H9 (cell line): ENCODE data around the gene RABEP1. TPM values are rescaled to one million over a fixed set of nuclear protein-coding genes. Genes with fewer than 3 reads are reported as not detected.

Experiments used
- DNase-seq: peaks from one replicate; pipeline ENCODE4 v3.0.0-alpha.2; 2017
- H2AFZ ChIP-seq: one replicate; pipeline ENCODE4 v1.6.1; 2013; ENCODE audit warnings: mild to moderate bottlenecking, low read length, control low read depth, moderate library complexity
- H2AK5ac ChIP-seq: 2 replicates; pipeline ENCODE4 v1.6.1; 2013; ENCODE audit warnings: low read length, control low read depth, mixed read lengths; ENCODE audit not compliant: insufficient read length
- H2BK120ac ChIP-seq: one replicate; pipeline ENCODE4 v1.6.1; 2013; ENCODE audit warnings: low read depth, mild to moderate bottlenecking, low read length, control low read depth, inconsistent platforms; ENCODE audit not compliant: poor library complexity, severe bottlenecking
- H2BK12ac ChIP-seq: 2 replicates; pipeline ENCODE4 v1.6.1; 2013; ENCODE audit warnings: low read length, control low read depth, mixed read lengths, low read depth; ENCODE audit not compliant: insufficient read length
- H2BK15ac ChIP-seq: 2 replicates; pipeline ENCODE4 v1.6.1; 2013; ENCODE audit warnings: low read depth, low read length, control low read depth
- H2BK20ac ChIP-seq: one replicate; pipeline ENCODE4 v1.6.1; 2013; ENCODE audit warnings: low read depth, mild to moderate bottlenecking, low read length, control low read depth, inconsistent platforms; ENCODE audit not compliant: poor library complexity, severe bottlenecking
- H2BK5ac ChIP-seq: 2 replicates; pipeline ENCODE4 v1.6.1; 2013; ENCODE audit warnings: low read length, control low read depth, mixed read lengths; ENCODE audit not compliant: insufficient read length
- H3K14ac ChIP-seq: 2 replicates; pipeline ENCODE4 v1.6.1; 2013; ENCODE audit warnings: low read length, control low read depth; ENCODE audit not compliant: insufficient read depth
- H3K18ac ChIP-seq: 2 replicates; pipeline ENCODE4 v1.6.1; 2013; ENCODE audit warnings: low read depth, mild to moderate bottlenecking, mixed read lengths, low read length, control low read depth; ENCODE audit not compliant: insufficient read length
- H3K23ac ChIP-seq: 2 replicates; pipeline ENCODE4 v1.6.1; 2013; ENCODE audit warnings: low read length, control low read depth, mixed read lengths, low read depth; ENCODE audit not compliant: insufficient read length
- H3K23me2 ChIP-seq: 2 replicates; pipeline ENCODE4 v1.6.1; 2013; ENCODE audit warnings: low read depth, mild to moderate bottlenecking, mixed read lengths, low read length, control low read depth; ENCODE audit not compliant: insufficient read length, poor library complexity, severe bottlenecking
- H3K27ac ChIP-seq: 2 replicates; pipeline ENCODE4 v1.5.1; 2013; ENCODE audit warnings: low read length, control low read depth, mixed read lengths, low read depth; ENCODE audit not compliant: insufficient read length
- H3K27me3 ChIP-seq: 2 replicates; pipeline ENCODE4 v1.6.1; 2013; ENCODE audit warnings: low read length, control low read depth, inconsistent platforms; ENCODE audit not compliant: insufficient read depth
- H3K4ac ChIP-seq: 2 replicates; pipeline ENCODE4 v1.6.1; 2013; ENCODE audit warnings: low read depth, mild to moderate bottlenecking, control low read depth, inconsistent platforms, low read length, moderate library complexity
- H3K4me1 ChIP-seq: 2 replicates; pipeline ENCODE4 v1.6.1; 2013; ENCODE audit warnings: low read length, control low read depth, inconsistent platforms; ENCODE audit not compliant: insufficient read depth
- H3K4me2 ChIP-seq: 2 replicates; pipeline ENCODE4 v1.6.1; 2013; ENCODE audit warnings: low read length, control low read depth, mixed read lengths; ENCODE audit not compliant: insufficient read length, insufficient read depth
- H3K56ac ChIP-seq: 2 replicates; pipeline ENCODE4 v1.6.1; 2013; ENCODE audit warnings: low read depth, mild to moderate bottlenecking, mixed read lengths, low read length, control low read depth; ENCODE audit not compliant: insufficient read length
- H3K79me1 ChIP-seq: 2 replicates; pipeline ENCODE4 v1.6.1; 2013; ENCODE audit warnings: low read depth, mild to moderate bottlenecking, moderate library complexity, low read length, control low read depth, inconsistent platforms; ENCODE audit not compliant: insufficient read depth, poor library complexity, severe bottlenecking
- H3K79me2 ChIP-seq: 2 replicates; pipeline ENCODE4 v1.6.1; 2013; ENCODE audit warnings: low read length, control low read depth, inconsistent platforms; ENCODE audit not compliant: insufficient read depth
- H3K9ac ChIP-seq: 2 replicates; pipeline ENCODE4 v1.6.1; 2013; ENCODE audit warnings: low read length, control low read depth, mixed read lengths; ENCODE audit not compliant: insufficient read length; ENCODE audit errors: extremely low read depth
- H3K9me3 ChIP-seq: one replicate; pipeline ENCODE4 v1.6.1; 2013; ENCODE audit warnings: low read depth, low read length, inconsistent platforms; ENCODE audit not compliant: control insufficient read depth
- H3T11ph ChIP-seq: one replicate; pipeline ENCODE4 v1.6.1; 2013; ENCODE audit warnings: mild to moderate bottlenecking, low read length, control low read depth, inconsistent platforms
- H4K20me1 ChIP-seq: one replicate; pipeline ENCODE4 v1.6.1; 2013; ENCODE audit not compliant: control insufficient read depth, insufficient read length, insufficient read depth
- H4K5ac ChIP-seq: 2 replicates; pipeline ENCODE4 v1.6.1; 2013; ENCODE audit warnings: low read depth, mild to moderate bottlenecking, mixed read lengths, low read length, control low read depth; ENCODE audit not compliant: insufficient read length
- H4K8ac ChIP-seq: replicated peaks from 2 replicates; pipeline ENCODE4 v1.6.1; 2013; ENCODE audit warnings: low read length, control low read depth, mixed read lengths, low read depth; ENCODE audit not compliant: insufficient read length
- H4K91ac ChIP-seq: 2 replicates; pipeline ENCODE4 v1.6.1; 2013; ENCODE audit warnings: low read depth, mild to moderate bottlenecking, moderate library complexity, mixed read lengths, low read length, control low read depth; ENCODE audit not compliant: insufficient read length
- H3K27ac Mint-ChIP-seq, 3 experiments: 2 replicates in 2 of 3; 3 replicates in 1 of 3; pipeline ENCODE4 v1.8.0; 2020 to 2021; ENCODE audit warnings: mixed read lengths in 3 of 3, mild to moderate bottlenecking in 1 of 3, moderate library complexity in 1 of 3
- H3K27me3 Mint-ChIP-seq: 2 replicates; pipeline ENCODE4 v1.8.0; 2021; ENCODE audit warnings: low read depth, mild to moderate bottlenecking, moderate library complexity, mixed read lengths
- H3K36me3 Mint-ChIP-seq, 3 experiments: 2 replicates in 2 of 3; 3 replicates in 1 of 3; pipeline ENCODE4 v1.8.0; 2020 to 2021; ENCODE audit warnings: low read depth in 3 of 3, mixed read lengths in 3 of 3; ENCODE audit not compliant: insufficient read depth in 1 of 3
- H3K4me1 Mint-ChIP-seq, 2 experiments: 2 replicates each; pipeline ENCODE4 v1.8.0; 2020; ENCODE audit warnings: mixed read lengths in 2 of 2
- H3K4me3 Mint-ChIP-seq, 2 experiments: 2 replicates in 1 of 2; 3 replicates in 1 of 2; pipeline ENCODE4 v1.8.0; 2020 to 2021; ENCODE audit warnings: mild to moderate bottlenecking in 2 of 2, mixed read lengths in 2 of 2, moderate library complexity in 1 of 2
- H3K9me3 Mint-ChIP-seq, 2 experiments: 2 replicates in 1 of 2; 3 replicates in 1 of 2; pipeline ENCODE4 v1.8.0; 2020; ENCODE audit warnings: mild to moderate bottlenecking in 2 of 2, mixed read lengths in 2 of 2, moderate library complexity in 1 of 2
- CTCF ChIP-seq: fragments of 200-600 bp; sonication (generic); conservative IDR thresholded peaks from 3 replicates; pipeline ENCODE4 v1.8.0; 2021; ENCODE audit warnings: antibody characterized with exemption, mild to moderate bottlenecking
- WGBS: extraction: QIAGEN DNeasy Blood & Tissue Kit; methylation state at CpG from one replicate; pipeline ENCODE4 v1.1.7; 2013; ENCODE audit warnings: missing lambda C conversion rate, low lambda C conversion rate, mixed read lengths; ENCODE audit not compliant: insufficient read length; ENCODE audit errors: extremely low coverage; 5-methylcytosine and 5-hydroxymethylcytosine counted together
- total RNA-seq: library from RNA; stranded (reverse); gene quantifications from 2 replicates; pipeline ENCODE4 v1.2.1, GENCODE V29; 2021

RABEP1 gene
- total RNA-seq, 1 experiment from 2014 or later, result 46.9 TPM

- H3K9me3 Mint-ChIP-seq, result no peaks in the 10 kb centered on the region
- Histone ChIP-seq H3K4me1 (no peaks in the 10 kb centered on the region), H3K14ac (no peak overlapping the region), H3K9ac (no peak overlapping the region), H3K23ac (no peak overlapping the region), H4K8ac (no peak overlapping the region), H3K27ac (no peak overlapping the region), H3K9me3 (no peaks in the 10 kb centered on the region), H3T11ph (no peak overlapping the region), H2BK20ac (no peak overlapping the region), H4K20me1 (no peaks in the 10 kb centered on the region), H3K4ac (no peak overlapping the region), H2AK5ac (no peak overlapping the region), H3K4me2 (no peak overlapping the region), H3K23me2 (peaks cover 8% of the 10 kb centered on the region), H3K27me3 (no peaks in the 10 kb centered on the region), H4K91ac (no peak overlapping the region), H3K79me2 (peaks cover 18% of the 10 kb centered on the region; the same call in 1 of the 2 replicates), H2BK120ac (no peak overlapping the region), H2BK12ac (no peak overlapping the region), H3K56ac (no peak overlapping the region), H4K5ac (no peak overlapping the region), H2BK15ac (no peak overlapping the region), H3K18ac (no peak overlapping the region), H2AFZ (no peak overlapping the region), H3K79me1 (peaks cover 2% of the 10 kb centered on the region), H2BK5ac (no peak overlapping the region)
- WGBS, result no CpG with 5 or more reads among the region's 2 CpGs
- no peak overlapping the region; a peak in 1 of 5 replicates for H3K4me3 Mint-ChIP-seq
- H3K27me3 Mint-ChIP-seq, result no peaks in the 10 kb centered on the region
- TF ChIP-seq CTCF, result no peak
- DNase-seq, result no peak
- no peak overlapping the region; a peak in 2 of 7 replicates for H3K27ac Mint-ChIP-seq
- peaks cover 9 to 19% of the 10 kb centered on the region in 2 experiments for H3K4me1 Mint-ChIP-seq
- H3K36me3 Mint-ChIP-seq, result peaks cover 36 to 68% (median 60%) of the 10 kb centered on the region in 3 experiments; a peak in 6 of 7 replicates
Observed at GRCh38 chr17:5422505-5422904, 140.4 kb downstream of the RABEP1 start.
